IMR-90 (cell line): ENCODE data around the gene SCN1B. TPM values are rescaled to one million over a fixed set of nuclear protein-coding genes. Genes with fewer than 3 reads are reported as not detected.

ENCODE experiments used
- ATAC-seq: fragments of 200-7000 bp; cut with Tn5 transposase; 2 replicates; pipeline ENCODE4 v1.9.1; 2020; ENCODE audit warnings: low read depth, mild to moderate bottlenecking, moderate library complexity
- BruUV-seq: library from RNA; stranded (reverse); fragments of 400-500 nt; replicated peaks from 2 replicates; lab custom pipeline; 2021; lab: Mats Ljungman, UMichigan
- CTCF ChIA-PET: fragments of 300-600 bp; formaldehyde crosslinking; extraction: SDS; loops from one replicate; lab custom pipeline; 2021; ENCODE audit warnings: antibody characterized with exemption; lab: Yijun Ruan, JAX
- POLR2A ChIA-PET: fragments of 300-600 bp; sonication (Branson Sonifier 250); formaldehyde crosslinking; loops from one replicate; lab custom pipeline; 2022; ENCODE audit warnings: antibody characterized with exemption; ENCODE audit not compliant: unreplicated experiment; lab: Charles Lee
- DNase-seq: peaks from one replicate; pipeline ENCODE4 v3.0.0; 2013
- H2AFZ ChIP-seq: replicated peaks from 2 replicates; pipeline ENCODE3; 2013; ENCODE audit warnings: low read length, mild to moderate bottlenecking; ENCODE audit not compliant: poor library complexity
- H2AK5ac ChIP-seq: 2 replicates; pipeline ENCODE4 v1.6.1; 2013; ENCODE audit warnings: low read depth, low read length, inconsistent platforms
- H2AK9ac ChIP-seq: replicated peaks from 2 replicates; pipeline ENCODE3; 2013; ENCODE audit warnings: mild to moderate bottlenecking, low read depth, low read length, moderate library complexity; ENCODE audit not compliant: poor library complexity
- H2BK120ac ChIP-seq: 2 replicates; pipeline ENCODE4 v1.6.1; 2013; ENCODE audit warnings: low read depth, low read length, inconsistent platforms
- H2BK15ac ChIP-seq: 3 replicates; pipeline ENCODE4 v1.6.1; 2013; ENCODE audit warnings: low read depth, low read length, inconsistent platforms
- H2BK20ac ChIP-seq: 2 replicates; pipeline ENCODE4 v1.6.1; 2013; ENCODE audit warnings: low read depth, mild to moderate bottlenecking, inconsistent platforms, low read length, moderate library complexity
- H2BK5ac ChIP-seq: 2 replicates; pipeline ENCODE4 v1.6.1; 2013; ENCODE audit warnings: mild to moderate bottlenecking, low read depth, low read length, inconsistent platforms; ENCODE audit not compliant: poor library complexity, severe bottlenecking
- H3K14ac ChIP-seq: replicated peaks from 2 replicates; pipeline ENCODE4 v1.6.1; 2013; ENCODE audit warnings: low read depth, low read length, inconsistent platforms
- H3K18ac ChIP-seq: 2 replicates; pipeline ENCODE4 v1.6.1; 2013; ENCODE audit warnings: low read depth, low read length, control low read depth
- H3K23ac ChIP-seq: 2 replicates; pipeline ENCODE4 v1.6.1; 2013; ENCODE audit warnings: low read depth, low read length, inconsistent platforms
- H3K27ac ChIP-seq: 2 replicates; pipeline ENCODE4 v1.5.1; 2013; ENCODE audit warnings: mild to moderate bottlenecking, control low read depth, low read length; ENCODE audit not compliant: insufficient read depth
- H3K27me3 ChIP-seq: 2 replicates; pipeline ENCODE4 v1.6.1; 2013; ENCODE audit warnings: low read length; ENCODE audit not compliant: control insufficient read depth, insufficient read depth
- H3K36me3 ChIP-seq: 2 replicates; pipeline ENCODE4 v1.6.1; 2013; ENCODE audit warnings: low read length, mixed read lengths; ENCODE audit not compliant: control insufficient read depth, insufficient read depth
- H3K4ac ChIP-seq: 2 replicates; pipeline ENCODE4 v1.6.1; 2013; ENCODE audit warnings: low read depth, low read length, inconsistent platforms
- H3K4me1 ChIP-seq: 2 replicates; pipeline ENCODE4 v1.6.1; 2013; ENCODE audit warnings: low read length, mixed read lengths; ENCODE audit not compliant: control insufficient read depth, insufficient read depth
- H3K4me2 ChIP-seq: 2 replicates; pipeline ENCODE4 v1.6.1; 2013; ENCODE audit warnings: low read depth, mild to moderate bottlenecking, control low read depth, low read length, moderate library complexity
- H3K4me3 ChIP-seq: 2 replicates; pipeline ENCODE4 v1.5.1; 2013; ENCODE audit warnings: low read depth, mild to moderate bottlenecking, control low read depth, low read length, moderate library complexity; ENCODE audit not compliant: insufficient read depth
- H3K56ac ChIP-seq: 2 replicates; pipeline ENCODE4 v1.6.1; 2013; ENCODE audit warnings: low read length, inconsistent platforms; ENCODE audit not compliant: insufficient read depth; ENCODE audit errors: extremely low read depth
- H3K79me1 ChIP-seq, 2 experiments: 2 replicates each; pipeline ENCODE4 v1.6.1; 2013; ENCODE audit warnings: low read length in 2 of 2, inconsistent platforms in 1 of 2, low read depth in 1 of 2
- H3K9ac ChIP-seq: 2 replicates; pipeline ENCODE4 v1.6.1; 2013; ENCODE audit warnings: low read depth, low read length, control low read depth
- H3K9me1 ChIP-seq: 2 replicates; pipeline ENCODE4 v1.6.1; 2013; ENCODE audit warnings: low read length, inconsistent platforms; ENCODE audit not compliant: insufficient read depth
- H3K9me3 ChIP-seq: 2 replicates; pipeline ENCODE4 v1.6.1; 2013; ENCODE audit warnings: low read length; ENCODE audit not compliant: control insufficient read depth, insufficient read depth
- H4K20me1 ChIP-seq: 2 replicates; pipeline ENCODE4 v1.6.1; 2013; ENCODE audit warnings: low read length, inconsistent platforms; ENCODE audit not compliant: insufficient read depth
- H4K5ac ChIP-seq: 2 replicates; pipeline ENCODE4 v1.6.1; 2013; ENCODE audit warnings: mild to moderate bottlenecking, low read depth, low read length, control low read depth
- H4K8ac ChIP-seq, 2 experiments: 2 replicates each; pipeline ENCODE4 v1.6.1; 2013; ENCODE audit warnings: low read depth in 2 of 2, low read length in 2 of 2, control low read depth in 1 of 2, inconsistent platforms in 1 of 2
- H4K91ac ChIP-seq: 2 replicates; pipeline ENCODE4 v1.6.1; 2013; ENCODE audit warnings: low read depth, low read length, inconsistent platforms; ENCODE audit not compliant: insufficient read depth
- BHLHE40 ChIP-seq: fragments of 150-350 bp; IDR thresholded peaks from 2 replicates; pipeline ENCODE4 v1.6.1; 2016; ENCODE audit warnings: mild to moderate bottlenecking, low read depth, low read length
- CEBPB ChIP-seq: IDR thresholded peaks from 2 replicates; pipeline ENCODE4 v1.6.1; 2012; ENCODE audit warnings: low read depth, low read length, improper control_type of control experiment
- CHD1 ChIP-seq: IDR thresholded peaks from 2 replicates; pipeline ENCODE4 v1.6.1; 2012; ENCODE audit warnings: low read depth, low read length, improper control_type of control experiment
- FOS ChIP-seq: fragments of 150-350 bp; IDR thresholded peaks from 2 replicates; pipeline ENCODE4 v1.6.1; 2016; ENCODE audit warnings: low read depth, low read length
- MAFK ChIP-seq: IDR thresholded peaks from 2 replicates; pipeline ENCODE4 v1.6.1; 2012; ENCODE audit warnings: low read depth, low read length, improper control_type of control experiment
- MAZ ChIP-seq: IDR thresholded peaks from 2 replicates; pipeline ENCODE4 v1.6.1; 2012; ENCODE audit warnings: low read depth, mild to moderate bottlenecking, low read length, improper control_type of control experiment, moderate library complexity, borderline replicate concordance
- MXI1 ChIP-seq: IDR thresholded peaks from 2 replicates; pipeline ENCODE4 v1.6.1; 2012; ENCODE audit warnings: low read depth, mild to moderate bottlenecking, low read length, moderate library complexity, borderline replicate concordance
- NFE2L2 ChIP-seq: fragments of 150-350 bp; IDR thresholded peaks from 2 replicates; pipeline ENCODE4 v1.6.1; 2016; ENCODE audit warnings: low read depth, mild to moderate bottlenecking, low read length
- POLR2A ChIP-seq: IDR thresholded peaks from 2 replicates; pipeline ENCODE4 v1.6.1; 2012; ENCODE audit warnings: mild to moderate bottlenecking, low read depth, low read length
- RAD21 ChIP-seq: IDR thresholded peaks from 2 replicates; pipeline ENCODE4 v1.6.1; 2012; ENCODE audit warnings: low read length, improper control_type of control experiment
- RCOR1 ChIP-seq: IDR thresholded peaks from 2 replicates; pipeline ENCODE4 v1.6.1; 2012; ENCODE audit warnings: mild to moderate bottlenecking, low read length, improper control_type of control experiment; ENCODE audit not compliant: insufficient replicate concordance
- RFX5 ChIP-seq: IDR thresholded peaks from 2 replicates; pipeline ENCODE4 v1.8.0; 2012; ENCODE audit warnings: low read depth, mild to moderate bottlenecking, low read length, moderate library complexity
- SMC3 ChIP-seq: fragments of 150-350 bp; IDR thresholded peaks from 2 replicates; pipeline ENCODE4 v1.6.1; 2016; ENCODE audit warnings: low read depth, mild to moderate bottlenecking, antibody characterized with exemption, low read length, moderate library complexity
- WGBS, 2 experiments: methylation state at CpG; one replicate each; pipeline versions ENCODE4 v1.1.5 to v1.1.7; 2013; ENCODE audit warnings: missing lambda C conversion rate in 2 of 2; ENCODE audit not compliant: insufficient read length in 1 of 2; ENCODE audit errors: extremely low coverage in 2 of 2; 5-methylcytosine and 5-hydroxymethylcytosine counted together
- dilution Hi-C: fragments of 300-500 bp; cut with HindIII; formaldehyde crosslinking; loops from one replicate; pipeline ENCODE4 v1.14.3; 2018; ENCODE audit warnings: low sequenced_read_pairs; ENCODE audit not compliant: unreplicated experiment
- in situ Hi-C: fragments of 300-500 bp; cut with MboI; formaldehyde crosslinking; loops from 3 replicates; pipeline ENCODE4 v1.14.3; 2019; ENCODE audit warnings: low sequenced_read_pairs, inconsistent platforms, mixed read lengths
- intact Hi-C: fragments of 100-400 bp; cut with micrococcal nuclease; formaldehyde crosslinking; loops from 2 replicates; pipeline ENCODE4 v1.10.0; 2022
- polyA plus RNA-seq, 3 experiments: library from polyadenylated mRNA; depleted of rRNA; stranded (reverse); fragments of >200 nt; gene quantifications; 2 replicates each; pipeline ENCODE4 v1.2.3, GENCODE V29; 2012; ENCODE audit warnings: low replicate concordance in 1 of 3
- total RNA-seq: library from RNA; depleted of rRNA; stranded (reverse); fragments of >200 nt; gene quantifications from 2 replicates; pipeline ENCODE4 v1.2.3, GENCODE V29; 2012
- TF ChIP-seq, protein P1 (sequence below): conservative IDR thresholded peaks from 2 replicates; pipeline ENCODE4 v1.5.1; 2012; ENCODE audit warnings: mild to moderate bottlenecking, low read depth, low read length, improper control_type of control experiment
- TF ChIP-seq, protein P2 (sequence below): fragments of 150-350 bp; IDR thresholded peaks from 2 replicates; pipeline ENCODE4 v1.6.1; 2017; ENCODE audit warnings: mild to moderate bottlenecking, antibody characterized with exemption, low read length, low read depth
- TF ChIP-seq, protein P3 (sequence below): fragments of 150-350 bp; IDR thresholded peaks from 2 replicates; pipeline ENCODE4 v1.6.1; 2016; ENCODE audit warnings: low read depth, mild to moderate bottlenecking, low read length, moderate library complexity, borderline replicate concordance

SCN1B gene
- total and polyA plus RNA-seq, 2 of the 4 experiments (the other 2 are of a cell fraction), result 2.0 to 9.6 TPM

DNA sequence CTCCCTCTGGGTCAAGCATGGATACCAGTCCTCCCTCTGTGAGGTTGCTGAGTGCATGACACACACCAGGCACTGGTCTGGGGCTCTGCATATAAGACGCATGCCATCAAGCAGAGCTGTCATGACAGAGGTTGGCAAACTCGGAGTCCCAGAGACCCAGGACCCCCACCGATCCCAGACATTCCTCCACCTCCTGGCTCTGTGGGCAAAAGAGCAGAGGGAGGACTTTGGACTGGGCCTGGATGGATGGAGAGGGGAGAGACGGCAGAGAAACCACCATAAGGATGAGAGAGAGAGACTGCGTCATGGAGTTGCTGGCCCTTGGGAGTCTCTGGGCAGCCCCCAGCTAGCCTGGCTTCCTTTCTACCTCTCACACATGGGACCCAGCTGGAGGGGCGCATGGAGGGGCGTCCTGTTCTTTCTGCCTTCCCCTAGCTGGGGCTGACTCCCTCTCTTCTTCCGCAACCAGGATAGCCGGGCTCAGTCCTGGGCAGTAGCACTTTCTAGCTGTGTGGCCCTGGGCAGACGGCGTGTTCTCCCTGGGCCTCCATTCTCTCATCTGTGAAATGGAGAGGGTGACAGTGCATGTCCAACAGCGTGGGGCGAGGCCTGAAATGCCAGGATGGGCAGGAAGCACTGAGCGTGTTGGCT lies 12.8 kb downstream of the SCN1B start:
- Histone ChIP-seq H3K4me2 (no peak overlapping the region), H3K18ac (no peak overlapping the region), H3K27me3 (peaks cover 12% of the 10 kb centered on the region), H3K79me1 (no peaks in the 10 kb centered on the region), H3K4me1 (peaks cover 5% of the 10 kb centered on the region; the same call in 1 of the 2 replicates), H3K23ac (no peak overlapping the region), H2BK20ac (no peak overlapping the region), H3K27ac (no peak overlapping the region), H2AFZ (no peak overlapping the region), H3K9me1 (no peaks in the 10 kb centered on the region), H2BK5ac (no peak overlapping the region), H3K4me3 (no peak overlapping the region), H3K9me3 (no peaks in the 10 kb centered on the region), H2AK9ac (no peak overlapping the region), H3K14ac (no peak overlapping the region), H4K5ac (no peak overlapping the region), H2BK15ac (no peak overlapping the region), H4K8ac (no peak overlapping the region), H3K36me3 (no peaks in the 10 kb centered on the region), H3K56ac (no peak overlapping the region), H2BK120ac (no peak overlapping the region), H3K9ac (no peak overlapping the region), H4K91ac (no peak overlapping the region), H4K20me1 (no peaks in the 10 kb centered on the region), H2AK5ac (no peak overlapping the region), H3K4ac (no peak overlapping the region)
- ChIA-PET CTCF (interaction anchor here (1.5 kb wide), 1 partner anchor 43 kb away, joined by 3 read pairs; the partner anchor contains the start of gene GRAMD1A), POLR2A (no interaction called here)
- 78% methylated on average over 4 of the region's 14 CpGs; no CpG with 5 or more reads in 1 of the 2 experiments for WGBS, 2 experiments
- dilution Hi-C loops, result no loop called here
- ATAC-seq (no peak), DNase-seq (no peak)
- intact Hi-C loops, result no loop called here
- in situ Hi-C loops, result no loop called here
- BruUV-seq, result no TSS peak
- no peak for TF ChIP-seq RFX5
- TF ChIP-seq FOS, result no peak
- TF ChIP-seq, protein P1, sequence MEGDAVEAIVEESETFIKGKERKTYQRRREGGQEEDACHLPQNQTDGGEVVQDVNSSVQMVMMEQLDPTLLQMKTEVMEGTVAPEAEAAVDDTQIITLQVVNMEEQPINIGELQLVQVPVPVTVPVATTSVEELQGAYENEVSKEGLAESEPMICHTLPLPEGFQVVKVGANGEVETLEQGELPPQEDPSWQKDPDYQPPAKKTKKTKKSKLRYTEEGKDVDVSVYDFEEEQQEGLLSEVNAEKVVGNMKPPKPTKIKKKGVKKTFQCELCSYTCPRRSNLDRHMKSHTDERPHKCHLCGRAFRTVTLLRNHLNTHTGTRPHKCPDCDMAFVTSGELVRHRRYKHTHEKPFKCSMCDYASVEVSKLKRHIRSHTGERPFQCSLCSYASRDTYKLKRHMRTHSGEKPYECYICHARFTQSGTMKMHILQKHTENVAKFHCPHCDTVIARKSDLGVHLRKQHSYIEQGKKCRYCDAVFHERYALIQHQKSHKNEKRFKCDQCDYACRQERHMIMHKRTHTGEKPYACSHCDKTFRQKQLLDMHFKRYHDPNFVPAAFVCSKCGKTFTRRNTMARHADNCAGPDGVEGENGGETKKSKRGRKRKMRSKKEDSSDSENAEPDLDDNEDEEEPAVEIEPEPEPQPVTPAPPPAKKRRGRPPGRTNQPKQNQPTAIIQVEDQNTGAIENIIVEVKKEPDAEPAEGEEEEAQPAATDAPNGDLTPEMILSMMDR, result no peak
- TF ChIP-seq, protein P2, sequence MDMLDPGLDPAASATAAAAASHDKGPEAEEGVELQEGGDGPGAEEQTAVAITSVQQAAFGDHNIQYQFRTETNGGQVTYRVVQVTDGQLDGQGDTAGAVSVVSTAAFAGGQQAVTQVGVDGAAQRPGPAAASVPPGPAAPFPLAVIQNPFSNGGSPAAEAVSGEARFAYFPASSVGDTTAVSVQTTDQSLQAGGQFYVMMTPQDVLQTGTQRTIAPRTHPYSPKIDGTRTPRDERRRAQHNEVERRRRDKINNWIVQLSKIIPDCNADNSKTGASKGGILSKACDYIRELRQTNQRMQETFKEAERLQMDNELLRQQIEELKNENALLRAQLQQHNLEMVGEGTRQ, result no peak
- no peak for TF ChIP-seq POLR2A
- TF ChIP-seq, protein P3, sequence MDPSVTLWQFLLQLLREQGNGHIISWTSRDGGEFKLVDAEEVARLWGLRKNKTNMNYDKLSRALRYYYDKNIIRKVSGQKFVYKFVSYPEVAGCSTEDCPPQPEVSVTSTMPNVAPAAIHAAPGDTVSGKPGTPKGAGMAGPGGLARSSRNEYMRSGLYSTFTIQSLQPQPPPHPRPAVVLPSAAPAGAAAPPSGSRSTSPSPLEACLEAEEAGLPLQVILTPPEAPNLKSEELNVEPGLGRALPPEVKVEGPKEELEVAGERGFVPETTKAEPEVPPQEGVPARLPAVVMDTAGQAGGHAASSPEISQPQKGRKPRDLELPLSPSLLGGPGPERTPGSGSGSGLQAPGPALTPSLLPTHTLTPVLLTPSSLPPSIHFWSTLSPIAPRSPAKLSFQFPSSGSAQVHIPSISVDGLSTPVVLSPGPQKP, result no peak
- TF ChIP-seq MAZ, result no peak
- no peak for TF ChIP-seq RCOR1
- no peak for TF ChIP-seq MXI1
- no peak for TF ChIP-seq NFE2L2
- no peak for TF ChIP-seq BHLHE40
- no peak for TF ChIP-seq MAFK
- TF ChIP-seq CEBPB, result no peak
- no peak for TF ChIP-seq CHD1
- TF ChIP-seq SMC3, result no peak
- no peak for TF ChIP-seq RAD21
